GM08714 (cell line): ENCODE results near the gene IHH.

ENCODE experiments used
- H3K4me3 ChIP-seq: fragments of 200-500 bp; sonication (Bioruptor generic); 2 replicates; pipeline ENCODE4 v1.5.1; 2014; ENCODE audit warnings: mild to moderate bottlenecking, low read length, inconsistent platforms
- ZNF274 ChIP-seq: IDR thresholded peaks from 2 replicates; pipeline ENCODE4 v1.6.1; 2012; ENCODE audit warnings: mild to moderate bottlenecking, low read depth, low read length

Gene IHH

GRCh38 chr2:219082332-219082958 is 21.7 kb upstream of the IHH start:
- TF ChIP-seq ZNF274: no peak
- no peak overlapping the region for H3K4me3 ChIP-seq

- no peak for TF ChIP-seq ZNF274
- H3K4me3 ChIP-seq: no peak overlapping the region
These were observed 21.1 kb upstream of the IHH start for GRCh38 chr2:219081701-219082331.

- no peak for TF ChIP-seq ZNF274
- H3K4me3 ChIP-seq: no peak overlapping the region
These were observed 20.4 kb upstream of the IHH start for GRCh38 chr2:219081096-219081495.

- H3K4me3 ChIP-seq: no peak overlapping the region
- TF ChIP-seq ZNF274: no peak
These were observed 18.7 kb upstream of the IHH start for GRCh38 chr2:219079417-219079816.

- no peak for TF ChIP-seq ZNF274
- H3K4me3 ChIP-seq: no peak overlapping the region
These were observed 18.2 kb upstream of the IHH start for GRCh38 chr2:219078951-219079350.

DNA sequence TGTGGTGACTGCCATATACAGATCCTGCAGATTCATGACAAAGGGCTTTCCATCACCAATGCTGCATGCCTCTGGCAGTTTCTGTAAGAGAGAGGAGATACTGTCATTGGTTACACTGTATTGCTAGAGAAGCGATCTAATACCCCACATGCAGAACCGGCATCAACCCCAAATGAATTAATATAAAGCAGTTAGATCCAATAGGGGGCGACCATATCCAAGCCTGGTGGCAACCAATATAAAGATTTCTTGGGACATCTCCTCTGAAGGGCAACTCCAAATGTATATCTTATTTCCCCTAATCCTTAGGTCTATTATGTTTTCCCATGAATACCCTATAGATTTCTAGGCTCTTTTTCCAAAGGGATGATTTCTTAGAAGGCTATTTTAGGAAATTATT is 17.4 kb upstream of the IHH start:
- TF ChIP-seq ZNF274: no peak
- H3K4me3 ChIP-seq: no peak overlapping the region

DNA sequence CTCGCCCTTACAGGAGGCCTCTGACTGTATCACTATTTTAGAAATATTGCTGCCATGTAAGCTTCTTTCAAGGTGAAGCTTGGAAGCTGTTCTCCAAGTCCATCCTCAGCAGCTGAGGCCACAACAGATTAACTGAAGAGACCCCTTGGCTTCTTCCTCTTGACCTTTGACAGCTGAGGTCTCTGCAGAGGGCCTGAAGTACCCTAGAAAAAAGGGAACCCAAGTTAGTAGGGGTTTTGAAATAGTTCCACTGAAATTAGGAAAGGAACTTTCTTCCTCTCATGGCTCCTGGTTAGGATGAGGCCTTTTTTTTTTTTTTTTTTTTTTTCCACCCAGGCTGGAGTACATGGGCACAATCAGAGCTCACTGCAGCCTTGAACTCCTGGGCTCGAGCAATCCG is 15.5 kb upstream of the IHH start:
- no peak for TF ChIP-seq ZNF274
- H3K4me3 ChIP-seq: no peak overlapping the region

- H3K4me3 ChIP-seq: no peak overlapping the region
- no peak for TF ChIP-seq ZNF274
These were observed 12.8 kb upstream of the IHH start for GRCh38 chr2:219073413-219074129.

DNA sequence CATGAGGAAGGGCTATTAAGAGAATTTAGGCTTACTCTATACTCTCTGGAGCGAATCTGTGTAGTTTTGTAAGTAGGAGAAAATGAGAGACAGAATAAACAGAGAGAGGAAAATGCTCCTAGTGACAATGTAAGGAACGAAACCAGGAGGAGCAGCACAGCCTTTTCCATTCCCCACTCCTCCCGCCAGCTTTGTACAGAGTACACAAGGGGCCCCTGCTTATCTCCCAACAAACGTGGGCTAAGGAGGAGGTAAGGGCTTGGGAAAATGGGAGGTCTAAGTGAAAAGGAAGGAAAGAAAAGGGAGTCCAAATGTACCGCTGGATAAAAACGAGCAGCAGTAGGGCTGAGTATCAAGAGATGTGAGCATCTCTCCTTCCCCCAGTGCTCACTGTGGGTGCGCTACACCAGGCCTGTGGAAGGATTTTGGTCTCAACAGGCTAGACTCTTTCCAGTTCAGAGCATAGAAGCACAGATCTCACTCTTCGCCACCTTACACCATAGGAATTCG is 12.1 kb upstream of the IHH start:
- H3K4me3 ChIP-seq: no peak overlapping the region
- no peak for TF ChIP-seq ZNF274

DNA sequence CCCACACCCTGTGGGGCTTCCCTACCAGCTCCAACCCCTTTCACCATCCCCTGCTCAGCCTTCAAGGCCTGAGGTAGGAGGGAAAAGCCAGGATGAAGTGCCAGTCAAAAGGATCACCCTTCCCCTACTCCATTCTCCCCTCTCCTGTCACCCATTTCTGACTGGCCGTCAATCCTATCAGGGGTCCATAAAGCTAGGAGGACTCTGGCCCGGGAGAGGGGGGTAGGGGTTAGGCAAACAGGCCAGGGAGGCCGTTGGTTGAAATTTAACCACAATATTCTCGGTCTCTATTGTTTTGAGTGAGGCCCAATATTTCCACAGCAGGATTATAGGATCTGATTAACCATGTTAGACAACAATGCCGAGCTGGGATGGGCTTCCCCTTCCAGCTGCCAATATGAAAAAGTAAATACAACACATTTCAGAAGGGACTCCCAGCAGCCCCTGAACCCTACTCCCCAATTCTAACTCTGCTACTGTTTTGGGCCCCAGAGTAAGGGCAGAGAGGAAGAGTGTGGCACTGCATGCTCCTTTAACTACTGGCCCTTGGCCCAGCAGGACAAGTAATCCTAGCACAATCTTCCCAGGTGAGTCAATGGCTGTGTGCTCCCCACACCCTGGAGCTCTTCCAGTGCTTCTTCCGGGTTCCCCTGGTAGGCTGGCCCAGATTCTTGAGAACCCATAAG is 10.6 kb upstream of the IHH start:
- TF ChIP-seq ZNF274: no peak
- H3K4me3 ChIP-seq: no peak overlapping the region

DNA sequence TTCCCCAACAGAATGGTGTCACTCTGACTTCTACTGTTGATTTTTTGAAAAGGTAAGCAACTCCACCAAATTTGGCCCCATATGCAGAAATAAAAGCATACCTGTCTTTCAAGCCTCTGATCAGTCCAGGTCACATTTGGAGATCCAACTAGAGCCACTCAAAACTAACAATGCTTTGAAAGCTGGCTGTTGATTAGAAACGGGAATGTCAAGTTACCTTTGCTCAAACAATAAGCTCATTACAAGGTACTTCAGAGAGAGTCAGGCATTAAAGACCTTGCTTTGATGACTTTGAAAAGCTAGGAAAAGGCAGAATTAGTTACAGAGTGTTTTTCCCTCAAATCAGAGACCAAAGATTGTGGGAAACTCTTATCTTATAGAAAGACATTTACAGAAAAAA is 4.8 kb upstream of the IHH start:
- no peak overlapping the region for H3K4me3 ChIP-seq
- TF ChIP-seq ZNF274: no peak

- no peak for TF ChIP-seq ZNF274
- no peak overlapping the region for H3K4me3 ChIP-seq
These were observed 1.4 kb upstream of the IHH start for GRCh38 chr2:219062081-219062480.

DNA sequence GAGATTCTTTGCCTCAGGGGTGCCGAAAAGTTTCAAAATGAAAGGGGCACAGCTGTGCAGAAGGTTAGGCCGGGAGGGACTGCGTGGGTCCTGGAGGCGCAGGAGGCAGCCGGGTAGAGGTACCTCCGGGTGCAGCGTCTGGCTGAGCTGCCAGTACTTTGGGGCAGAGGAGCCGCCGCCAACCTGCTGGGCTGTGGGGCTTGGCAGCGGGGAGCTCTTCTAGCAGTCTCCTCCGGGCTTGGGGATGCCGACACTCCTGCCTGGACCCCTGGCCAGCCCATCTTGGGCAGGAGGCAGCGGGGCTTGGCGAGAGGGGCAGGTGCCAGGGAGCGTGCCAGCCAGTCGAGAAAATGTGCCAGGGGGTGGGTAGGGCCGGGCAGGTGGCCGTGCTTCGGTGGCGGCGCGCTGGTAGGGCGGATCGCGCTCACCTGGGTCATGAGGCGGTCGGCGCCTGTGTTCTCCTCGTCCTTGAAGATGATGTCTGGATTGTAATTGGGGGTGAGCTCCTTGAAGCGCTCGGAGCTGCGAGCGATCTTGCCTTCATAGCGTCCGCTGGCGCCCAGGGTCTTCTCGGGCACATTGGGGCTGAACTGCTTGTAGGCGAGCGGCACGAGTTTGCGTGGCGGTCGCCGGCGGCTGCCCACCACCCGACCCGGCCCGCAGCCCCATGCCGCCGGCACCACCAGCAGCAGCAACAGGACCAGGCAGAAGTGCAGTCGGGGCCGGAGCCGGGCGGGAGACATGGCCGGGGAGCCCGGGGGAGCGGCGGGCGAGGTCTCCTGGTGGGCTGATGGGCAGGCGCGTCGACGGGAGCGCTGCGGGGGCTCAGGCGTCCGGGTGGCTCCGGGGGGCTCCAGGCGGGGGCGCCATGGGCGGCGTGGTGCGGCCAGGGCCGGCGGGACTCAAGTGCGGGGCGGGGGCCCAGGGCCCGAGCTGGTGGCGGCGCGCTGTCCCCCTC is 717 bp downstream of the IHH start:
- TF ChIP-seq ZNF274: no peak
- no peak overlapping the region for H3K4me3 ChIP-seq

DNA sequence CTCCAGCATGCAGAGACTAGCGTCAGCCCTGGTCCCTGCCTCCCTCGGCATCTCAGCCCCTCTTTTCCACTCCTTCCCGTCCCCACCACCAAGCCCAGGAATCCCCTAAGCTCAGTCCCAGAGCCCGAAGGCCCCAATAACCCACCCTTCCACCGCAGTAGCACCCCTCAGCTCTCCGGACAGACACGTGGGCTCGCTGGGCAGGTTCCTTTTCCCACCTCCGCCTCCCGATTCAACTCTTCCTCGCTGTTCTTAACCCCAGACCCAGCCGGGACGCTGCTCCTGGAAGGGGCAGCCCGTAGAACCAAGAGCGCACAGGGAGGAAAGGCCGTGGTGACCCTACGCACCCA is 1.4 kb downstream of the IHH start:
- TF ChIP-seq ZNF274: no peak
- H3K4me3 ChIP-seq: no peak overlapping the region
